NCI-H1092 (cell line): ENCODE results near the gene C1orf56.
"Not testable (repeated sequence)": the region's sequence is repeated elsewhere in the genome, so short reads cannot be mapped to it uniquely, and the experiment has no call there.

ENCODE experiments used
- DNase-seq: peaks from one replicate; lab custom pipeline; 2025; lab: John Stamatoyannopoulos, UW

Gene C1orf56

DNA sequence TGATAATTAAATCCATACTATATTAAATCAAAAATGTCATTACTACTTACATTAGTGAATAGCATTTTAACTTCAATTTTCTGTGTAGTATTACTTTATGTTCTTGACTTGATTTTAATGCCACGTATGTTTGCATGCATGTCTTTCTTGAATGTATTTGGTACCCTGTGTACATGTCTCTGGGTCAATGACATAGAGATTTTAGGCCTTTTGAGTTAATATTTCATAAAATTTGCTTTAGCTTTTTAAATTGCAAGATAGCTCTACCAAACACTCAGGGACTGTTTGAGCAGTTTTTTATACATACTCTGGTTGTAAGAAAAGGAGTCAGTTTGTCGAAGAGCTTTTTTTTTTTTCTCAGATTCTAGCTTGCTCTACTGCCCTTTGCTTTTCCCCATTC lies 14.2 kb downstream of the C1orf56 start:
- DNase-seq = no peak

DNA sequence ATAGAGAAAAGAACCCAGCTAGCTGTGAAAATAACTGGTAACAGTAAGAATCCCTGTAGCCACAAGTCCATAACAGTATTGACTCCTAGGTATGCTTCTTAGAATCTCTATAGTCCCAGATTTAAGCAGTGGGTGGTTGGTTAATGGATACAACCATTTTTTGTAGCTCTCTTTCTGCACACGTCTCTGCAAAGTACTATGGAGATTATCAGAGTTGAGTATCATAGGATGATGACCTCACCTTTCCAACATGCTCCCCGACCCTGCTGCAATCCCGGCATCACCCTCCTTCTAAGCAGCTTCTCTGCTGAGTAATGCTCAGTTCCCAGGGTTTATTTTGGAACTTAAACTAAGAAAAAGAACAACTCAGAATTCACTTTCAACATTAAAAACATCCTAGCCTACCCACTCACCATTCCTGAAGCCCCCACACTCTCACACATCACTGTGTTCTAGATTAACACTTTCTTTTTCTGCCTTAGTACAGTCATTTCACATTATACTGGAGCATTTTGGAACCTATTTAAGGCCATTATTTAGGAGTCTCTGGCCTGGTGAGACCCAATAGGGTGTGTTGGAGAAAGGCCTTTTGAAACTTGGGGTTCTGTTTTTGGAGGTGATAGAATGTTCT lies 15.3 kb downstream of the C1orf56 start:
- DNase-seq = no peak

DNA sequence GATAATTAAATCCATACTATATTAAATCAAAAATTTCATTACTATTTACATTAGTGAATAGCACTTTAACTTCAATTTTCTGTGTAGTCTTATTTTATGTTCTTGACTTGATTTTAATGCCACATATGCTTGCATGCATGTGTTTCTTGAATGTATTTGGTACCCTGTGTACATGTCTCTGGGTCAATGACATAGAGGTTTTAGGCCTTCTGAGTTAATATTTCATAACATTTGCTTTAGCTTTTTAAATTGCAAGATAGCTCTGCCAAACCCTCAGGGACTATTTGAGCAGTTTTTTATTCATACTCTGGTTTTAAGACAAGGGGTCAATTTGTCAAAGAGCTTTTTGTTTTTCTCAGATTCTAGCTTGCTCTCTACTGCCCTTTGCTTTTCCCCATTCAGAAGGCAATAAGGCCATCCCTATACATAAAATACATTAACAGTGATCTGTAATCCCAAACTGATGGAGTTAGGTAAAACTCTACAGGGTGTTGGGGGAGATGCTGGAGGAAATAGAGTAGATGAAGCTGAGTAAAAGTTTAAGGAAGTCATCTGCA lies 17.6 kb downstream of the C1orf56 start:
- DNase-seq = no peak

DNA sequence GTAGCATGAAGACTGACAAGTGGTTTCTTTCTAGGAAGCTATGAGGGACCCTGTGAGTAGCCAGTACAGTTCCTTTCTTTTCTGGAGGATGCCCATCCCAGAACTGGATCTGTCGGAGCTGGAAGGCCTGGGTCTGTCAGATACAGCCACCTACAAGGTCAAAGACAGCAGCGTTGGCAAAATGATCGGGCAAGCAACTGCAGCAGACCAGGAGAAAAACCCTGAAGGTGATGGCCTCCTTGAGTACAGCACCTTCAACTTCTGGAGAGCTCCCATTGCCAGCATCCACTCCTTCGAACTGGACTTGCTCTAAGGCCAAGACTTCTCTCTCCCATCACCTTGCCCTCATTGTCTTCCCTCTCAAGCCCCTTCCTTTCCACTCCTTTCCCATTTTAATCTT lies 19.6 kb downstream of the C1orf56 start:
- no peak for DNase-seq

DNA sequence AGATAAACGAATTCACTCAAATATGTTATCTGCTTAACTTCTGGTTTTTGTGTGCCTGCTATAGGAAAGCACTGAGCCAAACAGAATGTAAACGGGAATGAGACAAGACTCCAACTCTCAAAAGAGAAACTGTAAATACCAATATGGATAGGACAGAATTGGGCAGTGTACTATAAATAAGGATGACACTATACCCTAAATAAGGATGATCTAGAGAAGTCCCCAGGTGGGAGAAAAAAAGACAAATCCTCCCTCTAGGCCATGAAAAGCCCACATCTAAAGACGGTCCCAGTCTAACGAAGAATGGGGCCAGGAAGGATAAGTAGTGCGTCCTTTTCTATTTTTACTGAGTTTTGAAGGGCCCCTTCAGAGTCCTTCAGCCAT lies 21.5 kb downstream of the C1orf56 start:
- no peak for DNase-seq

DNA sequence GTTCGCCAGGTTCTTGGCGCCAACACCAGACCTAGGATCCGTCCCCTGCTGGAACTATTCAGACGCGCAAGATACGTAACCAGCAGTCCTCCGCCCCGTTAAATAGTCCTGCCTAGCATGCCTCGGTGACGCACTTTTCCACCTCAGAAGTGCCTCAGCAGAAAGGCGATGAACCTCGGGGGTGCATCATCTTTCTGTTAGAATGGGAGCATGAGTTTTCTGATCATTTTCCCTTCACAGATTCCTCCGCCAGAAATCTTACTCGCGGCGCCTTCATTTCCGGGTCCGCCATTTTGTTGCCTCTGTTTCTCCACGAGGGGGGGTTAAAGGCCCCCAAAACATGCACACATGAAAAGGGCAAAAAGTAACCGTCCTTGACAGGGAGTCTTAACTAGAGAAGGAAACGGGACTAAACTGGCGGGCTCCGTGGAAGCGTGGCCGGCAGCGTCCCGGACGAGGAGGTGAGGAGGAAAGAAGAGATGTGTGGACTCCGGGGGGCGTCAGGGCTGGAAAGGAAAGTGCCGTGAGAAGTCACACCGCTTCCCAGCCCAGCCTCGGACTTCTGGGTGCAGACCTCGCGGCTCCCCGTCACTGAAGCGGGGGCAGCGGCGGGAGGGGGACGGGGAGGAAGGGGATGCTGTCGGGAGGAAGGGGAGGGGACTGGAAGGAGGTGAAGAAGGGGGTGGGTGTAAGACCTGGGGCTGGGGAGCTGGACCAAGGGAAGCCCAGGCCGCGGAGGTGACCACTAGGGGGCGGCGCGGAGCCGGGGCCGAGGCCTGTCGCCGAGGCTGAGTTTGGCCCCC lies 23.1 kb downstream of the C1orf56 start, which contains the start of gene GABPB2:
Gene GABPB2, plus strand, starts transcription at position 288 of the 803 bp plus-strand sequence. CDS start 17,429 bp downstream, outside the sequence.
- peak; percentile 92 for DNase-seq

DNA sequence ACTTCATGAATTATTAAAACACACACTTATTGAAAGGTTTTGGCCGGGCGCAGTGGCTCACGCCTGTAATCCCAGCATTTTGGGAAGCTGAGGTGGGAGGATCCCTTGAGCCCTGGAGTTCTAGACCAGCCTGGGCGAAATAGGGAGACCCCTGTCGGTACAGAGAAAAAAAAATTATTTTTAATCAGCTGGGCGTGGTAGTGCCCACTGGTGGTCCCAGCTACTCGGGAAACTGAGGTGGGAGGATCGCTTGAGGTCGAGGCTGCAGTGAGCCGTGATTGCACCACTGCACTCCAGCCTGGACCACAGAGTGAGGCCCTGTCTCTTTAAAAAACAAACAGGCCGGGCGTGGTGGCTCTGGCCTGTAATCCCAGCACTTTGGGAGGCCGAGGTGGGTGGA lies 24.7 kb downstream of the C1orf56 start:
- no peak for DNase-seq

DNA sequence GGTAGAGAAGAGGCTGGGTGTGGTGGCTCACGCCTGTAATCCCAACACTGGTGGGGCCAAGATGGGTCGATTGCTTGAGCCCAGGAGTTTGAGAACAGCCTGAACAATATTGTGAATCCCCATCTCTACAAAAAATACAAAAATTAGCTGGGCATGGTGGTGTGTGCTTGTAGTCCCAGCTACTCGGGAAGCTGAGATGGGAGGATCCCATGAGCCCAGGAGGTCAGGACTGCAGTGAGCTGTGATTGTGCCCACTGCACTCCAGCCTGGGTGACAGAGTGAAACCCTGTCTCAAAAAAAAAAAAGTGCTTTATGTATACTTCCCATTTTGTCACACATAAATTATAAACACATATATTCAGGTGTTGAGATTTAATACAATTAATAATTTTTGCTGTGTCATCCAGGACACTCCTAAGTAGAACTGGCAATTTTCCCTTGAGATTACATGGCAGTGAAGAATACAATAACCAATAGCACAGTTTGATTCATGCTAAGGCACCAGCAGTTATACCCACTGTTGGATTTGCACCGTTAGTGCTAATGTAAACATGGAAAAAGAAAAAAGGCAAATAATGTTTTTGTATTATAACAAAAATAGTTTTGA lies 38.5 kb downstream of the C1orf56 start:
- no peak for DNase-seq

DNA sequence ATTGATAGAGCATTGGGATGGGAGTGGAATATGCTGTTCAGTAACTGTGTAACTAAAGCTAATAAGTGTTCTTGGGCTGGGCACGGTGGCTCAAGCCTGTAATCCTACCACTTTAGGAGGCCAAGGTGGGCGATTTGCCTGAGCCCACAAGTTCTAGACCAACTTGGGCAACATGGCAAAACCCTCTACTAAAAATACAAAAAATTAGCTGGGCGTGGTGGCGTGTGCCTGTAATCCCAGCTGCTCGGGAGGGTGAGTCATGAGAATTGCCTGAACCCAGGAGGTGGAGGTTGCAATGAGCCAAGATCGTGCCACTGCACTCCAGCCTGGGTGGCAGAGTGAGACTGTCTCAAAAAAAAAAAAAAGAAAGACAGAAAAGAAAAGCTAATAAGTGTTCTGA lies 49.9 kb downstream of the C1orf56 start:
- DNase-seq = not testable (repeated sequence)

DNA sequence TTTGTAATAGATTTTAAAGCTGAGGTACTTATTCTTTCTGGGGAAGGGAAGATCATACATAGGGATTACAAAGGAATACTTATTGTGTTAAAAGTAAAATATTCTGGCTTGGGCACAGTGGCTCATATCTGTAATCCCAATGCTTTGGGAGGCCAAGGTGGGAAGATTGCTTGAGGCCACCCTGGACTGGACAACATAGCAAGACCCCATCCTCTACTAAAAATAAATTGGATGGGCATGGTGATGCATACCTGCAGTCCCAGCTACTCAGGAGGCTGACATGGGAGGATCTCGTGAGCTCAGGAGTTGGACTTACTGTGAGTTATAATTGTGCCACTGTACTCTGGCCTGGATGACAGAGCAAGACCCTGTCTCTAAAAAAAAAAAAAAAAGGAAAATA lies 50.6 kb downstream of the C1orf56 start:
- no peak for DNase-seq
